HG03442 (cell line): ENCODE results near the gene ITGA4.

Experiments used
- ATAC-seq: cut with Tn5 transposase; IDR thresholded peaks from one replicate; pipeline ENCODE4 v1.9.1; 2021; ENCODE audit warnings: mild to moderate bottlenecking, moderate library complexity; ENCODE audit not compliant: unreplicated experiment

The ITGA4 gene

GRCh38 chr2:181570833-181571661 is 113.9 kb downstream of the ITGA4 start:
- no peak for ATAC-seq

- ATAC-seq: no peak
These were observed 116.1 kb downstream of the ITGA4 start for GRCh38 chr2:181573140-181573736.

DNA sequence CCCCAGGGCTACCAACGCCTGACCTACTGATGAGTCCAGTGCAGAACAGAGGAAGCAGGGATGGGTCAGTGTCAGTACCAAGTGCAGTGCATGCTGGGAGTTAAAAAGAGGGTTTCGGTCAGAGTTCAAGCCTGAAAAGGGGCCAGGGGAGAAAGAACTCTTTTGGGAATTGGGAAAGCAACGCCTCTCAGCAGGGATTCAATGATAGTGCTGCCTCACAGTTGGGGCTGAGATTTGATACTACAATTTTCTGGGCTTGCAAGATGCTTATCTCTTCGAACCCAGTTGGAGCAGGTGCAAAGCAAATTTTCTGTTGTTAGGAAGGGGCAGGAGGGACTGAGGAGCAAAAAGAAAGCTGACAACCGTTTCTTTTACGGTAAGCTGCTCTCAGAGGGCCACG is 117.1 kb downstream of the ITGA4 start:
- ATAC-seq: no peak

- ATAC-seq: no peak
These were observed 118.0 kb downstream of the ITGA4 start for GRCh38 chr2:181575024-181575649.

DNA sequence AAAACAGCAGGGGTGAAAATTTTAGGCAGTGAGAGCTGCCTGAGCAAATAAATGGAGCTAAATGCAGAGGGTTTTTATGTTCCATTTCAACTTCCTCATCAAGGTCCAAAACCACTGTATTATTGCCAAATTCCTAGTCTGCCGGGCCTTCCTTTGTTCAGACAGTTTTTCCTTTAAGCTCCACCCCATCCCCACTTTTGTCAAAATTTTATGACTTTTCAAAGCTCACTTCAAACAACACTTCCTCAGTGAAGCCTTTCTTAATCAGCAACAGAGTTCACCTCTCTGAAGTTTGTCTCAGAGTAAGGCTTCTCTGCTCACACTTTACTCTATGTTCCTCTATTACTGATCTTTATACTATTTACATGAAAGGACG is 118.5 kb downstream of the ITGA4 start:
- ATAC-seq: no peak

- no peak for ATAC-seq
These were observed 119.2 kb downstream of the ITGA4 start for GRCh38 chr2:181576431-181576830.

DNA sequence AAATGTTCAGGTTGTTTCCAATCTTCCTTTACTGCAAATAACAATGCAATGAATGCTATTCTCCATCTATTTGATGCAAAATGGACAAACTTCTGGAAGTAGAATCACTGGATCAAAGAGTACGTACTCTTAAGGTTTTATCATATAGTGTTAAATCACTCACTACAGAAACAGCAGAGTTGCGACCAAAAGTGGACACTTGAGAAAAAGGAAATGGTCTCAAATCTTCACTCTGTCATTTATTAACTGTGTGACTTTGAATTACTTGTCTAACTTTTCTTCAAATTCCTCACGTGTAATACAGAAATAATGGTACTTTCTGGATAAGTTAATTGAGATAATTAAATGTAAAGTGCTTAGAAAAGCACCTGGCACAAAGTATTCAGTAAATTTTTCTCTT is 121.6 kb downstream of the ITGA4 start:
- ATAC-seq: no peak

GRCh38 chr2:181581534-181581933 is 124.3 kb downstream of the ITGA4 start:
- ATAC-seq: no peak

- ATAC-seq: no peak
These were observed 128.5 kb downstream of the ITGA4 start for GRCh38 chr2:181585732-181586131.
